Trophoblast cell (in vitro differentiated cells and primary cell): ENCODE data around the gene LEAP2.

Source experiments
- DNase-seq, 2 donors: peaks; one replicate each; pipeline ENCODE4 v3.0.0-alpha.2; 2016
- H2AFZ ChIP-seq: 2 replicates; pipeline ENCODE4 v1.6.1; 2013; ENCODE audit warnings: low read length, moderate library complexity, mild to moderate bottlenecking; ENCODE audit not compliant: insufficient read depth, poor library complexity
- H2AK5ac ChIP-seq: 2 replicates; pipeline ENCODE4 v1.6.1; 2013; ENCODE audit warnings: mild to moderate bottlenecking, low read length
- H2BK120ac ChIP-seq: 2 replicates; pipeline ENCODE4 v1.6.1; 2013; ENCODE audit warnings: low read length, mild to moderate bottlenecking, moderate library complexity; ENCODE audit not compliant: insufficient read depth, poor library complexity
- H2BK12ac ChIP-seq: 2 replicates; pipeline ENCODE4 v1.6.1; 2013; ENCODE audit warnings: mild to moderate bottlenecking, low read length, moderate library complexity
- H2BK5ac ChIP-seq: 2 replicates; pipeline ENCODE4 v1.6.1; 2013; ENCODE audit warnings: low read length, low read depth, moderate library complexity, mild to moderate bottlenecking; ENCODE audit not compliant: poor library complexity
- H3K14ac ChIP-seq: 2 replicates; pipeline ENCODE4 v1.6.1; 2013; ENCODE audit warnings: mild to moderate bottlenecking, low read length
- H3K18ac ChIP-seq: 2 replicates; pipeline ENCODE4 v1.6.1; 2013; ENCODE audit warnings: mild to moderate bottlenecking, low read length
- H3K23ac ChIP-seq: 2 replicates; pipeline ENCODE4 v1.6.1; 2013; ENCODE audit warnings: low read length
- H3K27ac ChIP-seq: 2 replicates; pipeline ENCODE4 v1.5.1; 2013; ENCODE audit warnings: low read depth, mild to moderate bottlenecking, inconsistent platforms, low read length, moderate library complexity
- H3K27me3 ChIP-seq: 2 replicates; pipeline ENCODE4 v1.6.1; 2013; ENCODE audit warnings: inconsistent platforms, mild to moderate bottlenecking, low read length, moderate library complexity; ENCODE audit not compliant: insufficient read depth
- H3K36me3 ChIP-seq, 2 experiments: 1 replicate in 1 of 2; 2 replicates in 1 of 2; pipeline ENCODE4 v1.6.1; 2013; ENCODE audit warnings: low read length in 2 of 2, mild to moderate bottlenecking in 2 of 2, moderate library complexity in 1 of 2; ENCODE audit not compliant: insufficient read depth in 2 of 2, control insufficient read depth in 1 of 2
- H3K4ac ChIP-seq: 2 replicates; pipeline ENCODE4 v1.6.1; 2013; ENCODE audit warnings: low read depth, mild to moderate bottlenecking, low read length, moderate library complexity
- H3K4me1 ChIP-seq, 2 experiments: 1 replicate in 1 of 2; 2 replicates in 1 of 2; pipeline ENCODE4 v1.6.1; 2013; ENCODE audit warnings: low read length in 2 of 2, mild to moderate bottlenecking in 2 of 2, moderate library complexity in 1 of 2; ENCODE audit not compliant: insufficient read depth in 2 of 2, control insufficient read depth in 1 of 2
- H3K4me2 ChIP-seq: 2 replicates; pipeline ENCODE4 v1.6.1; 2013; ENCODE audit warnings: inconsistent platforms, mild to moderate bottlenecking, low read length, moderate library complexity
- H3K4me3 ChIP-seq: 2 replicates; pipeline ENCODE4 v1.5.1; 2013; ENCODE audit warnings: mild to moderate bottlenecking, low read depth, low read length, inconsistent platforms
- H3K79me1 ChIP-seq: one replicate; pipeline ENCODE4 v1.6.1; 2013; ENCODE audit warnings: low read length
- H3K79me2 ChIP-seq: 2 replicates; pipeline ENCODE4 v1.6.1; 2013; ENCODE audit warnings: low read length, mild to moderate bottlenecking; ENCODE audit not compliant: control insufficient read depth, insufficient read depth, poor library complexity
- H3K9ac ChIP-seq: 2 replicates; pipeline ENCODE4 v1.6.1; 2013; ENCODE audit warnings: mild to moderate bottlenecking, low read length
- H3K9me3 ChIP-seq: 2 replicates; pipeline ENCODE4 v1.6.1; 2013; ENCODE audit warnings: low read depth, mild to moderate bottlenecking, control low read depth, inconsistent platforms, low read length; ENCODE audit not compliant: insufficient read depth
- H4K12ac ChIP-seq: 2 replicates; pipeline ENCODE4 v1.6.1; 2013; ENCODE audit warnings: low read depth, mild to moderate bottlenecking, low read length, moderate library complexity
- H4K8ac ChIP-seq: 2 replicates; pipeline ENCODE4 v1.6.1; 2013; ENCODE audit warnings: low read depth, mild to moderate bottlenecking, low read length, moderate library complexity
- H4K91ac ChIP-seq: one replicate; pipeline ENCODE4 v1.6.1; 2013; ENCODE audit warnings: low read depth, mild to moderate bottlenecking, low read length, moderate library complexity
- WGBS: extraction: QIAGEN DNeasy Blood & Tissue Kit; methylation state at CpG from one replicate; pipeline ENCODE4 v1.1.7; 2013; ENCODE audit warnings: missing lambda C conversion rate; ENCODE audit not compliant: insufficient read length, insufficient coverage; ENCODE audit errors: extremely low coverage; 5-methylcytosine and 5-hydroxymethylcytosine counted together

Gene LEAP2

DNA sequence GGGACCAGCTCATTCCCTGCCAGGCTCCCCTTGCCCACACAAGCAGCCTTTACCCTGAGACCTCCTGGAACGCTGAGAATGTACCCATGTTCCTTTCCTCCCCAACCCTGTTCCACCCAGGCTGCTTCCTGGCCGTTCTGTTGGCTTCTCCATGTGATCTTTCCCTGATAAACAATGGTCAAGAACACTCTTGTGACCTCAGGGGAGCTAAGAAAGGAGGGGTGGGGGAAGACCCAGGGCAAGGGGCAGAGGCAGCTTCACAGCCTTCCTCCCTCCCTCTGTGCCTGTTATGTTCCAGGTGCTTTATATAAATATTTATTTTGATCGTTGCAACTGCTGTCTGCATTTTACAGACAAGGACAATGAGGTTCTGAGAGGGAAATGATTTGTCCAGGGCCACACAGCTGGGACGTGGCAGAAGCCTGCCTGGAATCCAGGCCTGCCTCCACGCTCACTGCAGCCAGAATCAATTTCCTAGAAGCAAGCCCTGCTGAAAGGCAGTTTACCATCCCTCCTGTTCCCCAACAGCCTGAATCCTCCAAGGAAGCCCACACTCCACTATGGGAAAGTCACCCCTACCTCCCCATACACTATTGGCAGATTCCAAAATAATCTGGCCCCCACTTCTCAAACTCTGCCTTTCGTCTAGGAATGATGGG lies 46.9 kb upstream of the LEAP2 start:
- Histone ChIP-seq H3K4me1 (peaks cover 28 to 36% of the 10 kb centered on the region in 2 experiments), H4K12ac (no peak overlapping the region), H2AFZ (peak overlapping the region; percentile 24), H3K4ac (no peak overlapping the region), H2AK5ac (peak overlapping the region; percentile 4), H3K27ac (no peak overlapping the region), H3K36me3 (peaks cover 0 to 3% of the 10 kb centered on the region in 2 experiments), H4K8ac (peak overlapping the region; percentile 64), H3K18ac (peak overlapping the region; percentile 51), H2BK12ac (no peak overlapping the region), H3K27me3 (no peaks in the 10 kb centered on the region), H3K79me1 (peaks cover 23% of the 10 kb centered on the region), H3K4me3 (no peak overlapping the region), H3K4me2 (no peak overlapping the region), H3K9ac (no peak overlapping the region), H3K9me3 (no peaks in the 10 kb centered on the region), H3K79me2 (peaks cover 6% of the 10 kb centered on the region), H4K91ac (peak overlapping the region; percentile 53), H3K23ac (no peak overlapping the region), H2BK5ac (no peak overlapping the region), H2BK120ac (peak overlapping the region; percentile 21), H3K14ac (no peak overlapping the region)
- no peak for DNase-seq
- no CpG with 5 or more reads among the region's 6 CpGs for whole genome bisulfite sequencing

DNA sequence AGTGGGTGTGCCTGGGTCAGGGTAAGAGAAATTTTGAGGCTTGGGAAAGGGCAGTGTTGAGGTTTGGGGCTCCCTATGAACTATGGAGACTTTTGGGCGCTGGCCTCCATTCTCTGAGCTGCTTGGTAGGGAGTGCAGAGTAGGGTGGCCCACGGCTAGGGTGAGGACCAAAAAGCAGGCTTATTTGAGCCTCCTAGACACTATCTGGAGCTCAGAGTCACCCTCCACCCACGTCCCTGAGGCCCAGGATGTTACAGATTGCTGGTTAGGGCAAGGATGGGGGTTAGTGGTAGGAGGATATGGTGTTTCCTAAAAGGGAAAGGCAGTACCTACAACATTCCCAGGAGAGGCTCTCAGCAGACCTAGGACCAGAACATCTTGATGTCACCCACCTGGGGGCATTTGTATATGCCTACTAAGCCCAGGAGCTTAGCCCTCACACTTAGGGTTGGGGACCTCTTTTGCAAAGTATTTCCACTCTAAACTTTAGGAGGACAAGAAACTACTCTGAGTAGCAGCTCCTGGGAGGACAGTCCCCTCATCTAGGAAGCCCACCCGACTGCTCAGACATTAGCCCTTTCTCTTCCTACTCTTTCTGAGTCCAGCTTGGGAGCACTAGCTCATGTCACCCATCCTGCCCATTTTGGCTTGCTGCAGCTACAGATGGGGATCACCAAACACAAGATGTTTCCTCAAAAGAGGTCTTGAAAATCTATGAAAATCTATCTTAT lies 45.4 kb upstream of the LEAP2 start:
- no peak overlapping the region for H2BK120ac ChIP-seq
- H3K36me3 ChIP-seq: peaks cover 0 to 3% of the 10 kb centered on the region in 2 experiments
- H4K8ac ChIP-seq: no peak overlapping the region
- H3K23ac ChIP-seq: no peak overlapping the region
- no peak overlapping the region for H3K4ac ChIP-seq
- no peaks in the 10 kb centered on the region for H3K27me3 ChIP-seq
- no peaks in the 10 kb centered on the region for H3K9me3 ChIP-seq
- peaks cover 22% of the 10 kb centered on the region for H3K79me1 ChIP-seq
- H4K91ac ChIP-seq: no peak overlapping the region
- no peak overlapping the region for H2AFZ ChIP-seq
- no peak overlapping the region for H3K27ac ChIP-seq
- no peak for DNase-seq
- no CpG with 5 or more reads among the region's 4 CpGs for WGBS
- no peak overlapping the region for H2AK5ac ChIP-seq
- no peak overlapping the region for H4K12ac ChIP-seq
- H3K79me2 ChIP-seq: peaks cover 6% of the 10 kb centered on the region
- no peak overlapping the region for H2BK12ac ChIP-seq
- H2BK5ac ChIP-seq: no peak overlapping the region
- H3K9ac ChIP-seq: no peak overlapping the region
- H3K18ac ChIP-seq: no peak overlapping the region
- H3K14ac ChIP-seq: no peak overlapping the region
- H3K4me1 ChIP-seq: peaks cover 22 to 30% of the 10 kb centered on the region in 2 experiments
- no peak overlapping the region for H3K4me3 ChIP-seq
- H3K4me2 ChIP-seq: no peak overlapping the region

DNA sequence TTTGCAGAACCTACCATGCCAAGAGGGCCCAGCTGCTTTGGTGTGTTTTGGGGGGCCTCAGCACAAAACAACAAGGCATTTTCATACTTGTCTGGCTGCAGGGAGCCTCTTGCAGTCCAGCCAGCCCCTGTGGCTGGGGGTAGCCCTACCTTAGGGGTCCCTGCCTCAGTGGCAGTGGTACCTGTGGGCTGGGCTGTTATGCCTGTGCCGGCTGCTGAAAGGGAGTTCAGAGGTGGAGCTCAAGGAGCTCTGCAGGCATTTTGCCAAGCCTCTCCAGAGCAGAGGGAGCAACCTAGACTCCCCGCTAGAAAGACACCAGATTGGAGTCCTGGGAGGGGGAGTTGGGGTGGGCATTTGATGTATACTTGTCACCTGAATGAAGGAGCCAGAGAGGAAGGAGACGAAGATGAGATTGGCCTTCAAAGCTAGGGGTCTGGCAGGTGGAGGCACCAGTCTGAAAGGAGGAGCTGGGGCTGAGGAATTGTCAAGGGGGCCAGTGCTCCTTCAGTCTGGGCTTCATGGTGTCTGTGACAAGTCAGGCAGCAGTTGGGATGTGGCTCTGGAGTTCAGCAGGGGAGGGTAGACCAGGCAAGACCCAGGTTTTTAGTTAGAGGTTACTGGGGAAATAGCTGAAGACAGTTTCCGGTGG lies 44.5 kb upstream of the LEAP2 start:
- Histone ChIP-seq H3K18ac (no peak overlapping the region), H3K27me3 (no peaks in the 10 kb centered on the region), H4K12ac (no peak overlapping the region), H2AFZ (no peak overlapping the region), H3K4ac (no peak overlapping the region), H4K91ac (no peak overlapping the region), H2BK120ac (no peak overlapping the region), H3K14ac (no peak overlapping the region), H2BK5ac (no peak overlapping the region), H3K4me3 (no peak overlapping the region), H3K4me2 (no peak overlapping the region), H4K8ac (no peak overlapping the region), H2AK5ac (no peak overlapping the region), H3K79me1 (peaks cover 17% of the 10 kb centered on the region), H2BK12ac (no peak overlapping the region), H3K27ac (no peak overlapping the region), H3K9ac (no peak overlapping the region), H3K9me3 (no peaks in the 10 kb centered on the region), H3K79me2 (peaks cover 6% of the 10 kb centered on the region), H3K23ac (no peak overlapping the region), H3K36me3 (peaks cover 0 to under 1% of the 10 kb centered on the region in 2 experiments), H3K4me1 (peaks cover 17 to 22% of the 10 kb centered on the region in 2 experiments)
- DNase-seq: no peak
- no CpG with 5 or more reads among the region's 4 CpGs for WGBS

DNA sequence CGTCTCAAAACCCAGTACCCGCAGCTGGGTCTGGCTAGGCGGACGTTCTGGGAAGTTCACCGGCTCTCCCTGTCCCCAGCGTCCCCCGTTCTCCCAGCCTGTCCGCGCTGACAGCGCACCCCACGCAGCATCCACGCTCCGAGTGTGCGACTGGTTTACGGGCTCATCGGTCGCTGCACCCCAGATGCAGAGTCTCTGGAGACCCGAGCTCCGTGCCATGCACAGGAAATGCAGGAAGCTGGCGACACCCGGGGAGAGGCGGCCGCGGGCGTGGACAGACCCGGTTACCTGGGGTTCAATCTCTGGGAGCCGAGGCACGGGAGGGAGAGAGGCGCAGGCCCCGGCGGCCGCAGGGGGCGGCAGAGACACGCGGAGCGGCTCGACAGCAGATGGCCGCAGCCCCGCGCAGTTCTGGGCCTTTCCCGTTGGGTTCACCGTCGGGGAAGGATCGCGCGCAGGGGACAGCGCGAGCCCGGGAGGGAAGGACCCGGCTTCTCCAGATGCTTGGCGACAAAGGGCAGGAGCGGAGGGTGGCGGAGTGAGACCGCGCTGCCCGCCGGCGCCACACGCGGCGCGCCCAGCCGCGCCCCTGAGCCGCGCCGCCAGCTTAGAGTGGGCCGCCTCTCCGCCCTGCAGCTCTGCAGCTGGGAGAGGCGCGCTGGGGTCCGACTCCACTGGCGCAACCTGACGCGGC lies 43.6 kb upstream of the LEAP2 start:
- peak overlapping the region; percentile 24 for H3K27ac ChIP-seq
- H2AK5ac ChIP-seq: peak overlapping the region; percentile 44
- peaks cover 17 to 22% of the 10 kb centered on the region in 2 experiments for H3K4me1 ChIP-seq
- no peaks in the 10 kb centered on the region for H3K9me3 ChIP-seq
- peak overlapping the region; percentile 76 for H3K4me3 ChIP-seq
- peak overlapping the region; percentile 93 for H4K91ac ChIP-seq
- H3K4ac ChIP-seq: peak overlapping the region; percentile 50
- H2BK120ac ChIP-seq: peak overlapping the region; percentile 78
- H3K14ac ChIP-seq: peak overlapping the region; percentile 94
- no CpG with 5 or more reads among the region's 75 CpGs for WGBS
- peak overlapping the region; percentile 81 for H4K8ac ChIP-seq
- H3K18ac ChIP-seq: peak overlapping the region; percentile 92
- no peak overlapping the region for H2BK12ac ChIP-seq
- peak overlapping the region; percentile 70 for H3K9ac ChIP-seq
- no peak overlapping the region for H3K23ac ChIP-seq
- no peaks in the 10 kb centered on the region for H3K36me3 ChIP-seq
- peaks cover 17% of the 10 kb centered on the region for H3K79me1 ChIP-seq
- H2BK5ac ChIP-seq: peak overlapping the region; percentile 31
- peak; percentile 47 to 75 for DNase-seq
- H3K4me2 ChIP-seq: peak overlapping the region; percentile 81
- H2AFZ ChIP-seq: peak overlapping the region; percentile 94
- H3K27me3 ChIP-seq: no peaks in the 10 kb centered on the region
- peaks cover 6% of the 10 kb centered on the region for H3K79me2 ChIP-seq
- peak overlapping the region; percentile 79 for H4K12ac ChIP-seq
